A673 (cell line): ENCODE results near the gene EML6. TPM values are rescaled to one million over a fixed set of nuclear protein-coding genes. Genes with fewer than 3 reads are reported as not detected.

Experiments
- BruUV-seq: library from RNA; stranded (reverse); fragments of 400-500 nt; replicated peaks from 2 replicates; lab custom pipeline; 2021; lab: Mats Ljungman, UMichigan
- CTCF ChIA-PET: fragments of 300-600 bp; sonication (Branson Sonifier 250); formaldehyde crosslinking; loops from one replicate; lab custom pipeline; 2022; ENCODE audit warnings: antibody characterized with exemption; lab: Charles Lee
- POLR2A ChIA-PET: fragments of 300-600 bp; sonication (Branson Sonifier 250); formaldehyde crosslinking; loops from one replicate; lab custom pipeline; 2022; ENCODE audit warnings: antibody characterized with exemption; ENCODE audit not compliant: low non-redundant PET; lab: Charles Lee
- DNase-seq: peaks from one replicate; pipeline ENCODE4 v3.0.0-alpha.2; 2015; ENCODE audit warnings: low spot score
- H3K27ac ChIP-seq: fragments of 200-600 bp; sonication (generic); 2 replicates; pipeline ENCODE4 v1.5.1; 2016; ENCODE audit warnings: mixed run types, low read depth, mild to moderate bottlenecking, mixed read lengths, antibody characterized with exemption, low read length; ENCODE audit not compliant: poor library complexity, severe bottlenecking
- H3K27me3 ChIP-seq: fragments of 200-600 bp; sonication (generic); replicated peaks from 2 replicates; pipeline ENCODE4 v1.6.1; 2017; ENCODE audit warnings: mixed run types, low read depth, mild to moderate bottlenecking, mixed read lengths, antibody characterized with exemption, low read length; ENCODE audit not compliant: insufficient read depth, poor library complexity
- H3K36me3 ChIP-seq: fragments of 200-600 bp; sonication (generic); 2 replicates; pipeline ENCODE4 v1.6.1; 2016; ENCODE audit warnings: mixed run types, mild to moderate bottlenecking, mixed read lengths, antibody characterized with exemption, low read length; ENCODE audit not compliant: insufficient read depth, poor library complexity, severe bottlenecking
- H3K4me1 ChIP-seq: fragments of 200-600 bp; sonication (generic); 2 replicates; pipeline ENCODE4 v1.6.1; 2017; ENCODE audit warnings: mixed run types, mild to moderate bottlenecking, mixed read lengths, antibody characterized with exemption, low read length; ENCODE audit not compliant: insufficient read depth, poor library complexity, severe bottlenecking
- H3K4me3 ChIP-seq: fragments of 200-600 bp; sonication (generic); 2 replicates; pipeline ENCODE4 v1.5.1; 2016; ENCODE audit warnings: low read depth, mixed run types, mild to moderate bottlenecking, mixed read lengths, low read length; ENCODE audit not compliant: poor library complexity, severe bottlenecking
- H3K9me3 ChIP-seq: fragments of 200-600 bp; sonication (generic); 2 replicates; pipeline ENCODE4 v1.6.1; 2016; ENCODE audit warnings: mixed run types, low read depth, mild to moderate bottlenecking, mixed read lengths, antibody characterized with exemption, low read length; ENCODE audit not compliant: poor library complexity, severe bottlenecking
- CTCF ChIP-seq: fragments of 300-800, 200-600 bp; sonication (generic); conservative IDR thresholded peaks from 2 replicates; pipeline ENCODE4 v1.5.1; 2017; ENCODE audit warnings: low read depth, mild to moderate bottlenecking, antibody characterized with exemption, low read length, moderate library complexity, mixed read lengths
- EZH2 ChIP-seq: fragments of 200-600 bp; sonication (generic); IDR thresholded peaks from 2 replicates; pipeline ENCODE4 v1.6.1; 2017; ENCODE audit warnings: borderline replicate concordance, low read depth, mild to moderate bottlenecking, mixed read lengths, antibody characterized with exemption, low read length; ENCODE audit not compliant: poor library complexity, severe bottlenecking
- intact Hi-C: fragments of 100-400 bp; cut with micrococcal nuclease; formaldehyde crosslinking; loops from one replicate; pipeline ENCODE4 v1.10.0; 2022; ENCODE audit not compliant: unreplicated experiment
- total RNA-seq: library from RNA; stranded (reverse); gene quantifications from 2 replicates; pipeline ENCODE4 v1.2.3, GENCODE V29; 2021

EML6 gene
- total RNA-seq, 1 experiment from 2014 or later, result 1.9 TPM

GRCh38 chr2:54957321-54957999 lies 234.0 kb downstream of the EML6 start:
- POLR2A ChIA-PET, result no interaction called here

GRCh38 chr2:54958717-54959371 lies 235.4 kb downstream of the EML6 start:
- BruUV-seq, result no TSS peak
- CTCF ChIA-PET, result no interaction called here
- POLR2A ChIA-PET, result no interaction called here
- DNase-seq, result no peak
- Histone ChIP-seq H3K27ac (no peak overlapping the region), H3K4me1 (peaks cover 11% of the 10 kb centered on the region), H3K4me3 (no peak overlapping the region), H3K9me3 (no peaks in the 10 kb centered on the region), H3K27me3 (no peaks in the 10 kb centered on the region), H3K36me3 (no peaks in the 10 kb centered on the region)
- TF ChIP-seq EZH2 (no peak), CTCF (no peak)
- intact Hi-C loops, result no loop called here

More at GRCh38 chr2:54957321-54957999, 234.0 kb downstream of the EML6 start:
- CTCF ChIA-PET, result no interaction called here
- no peak overlapping the region for H3K4me3 ChIP-seq
- DNase-seq, result peak; percentile 53
- H3K27me3 ChIP-seq, result no peaks in the 10 kb centered on the region
- H3K27ac ChIP-seq, result no peak overlapping the region
- H3K36me3 ChIP-seq, result no peaks in the 10 kb centered on the region
- TF ChIP-seq EZH2 (no peak), CTCF (no peak)
- no TSS peak for BruUV-seq
- peaks cover 18% of the 10 kb centered on the region for H3K4me1 ChIP-seq
- intact Hi-C loops, result no loop called here
- no peaks in the 10 kb centered on the region for H3K9me3 ChIP-seq

GRCh38 chr2:54960164-54960563 lies 236.7 kb downstream of the EML6 start:
- DNase-seq, result no peak
- no peak overlapping the region for H3K27ac ChIP-seq

More at GRCh38 chr2:54960164-54960563, 236.7 kb downstream of the EML6 start:
- TF ChIP-seq EZH2, result no peak
- TF ChIP-seq CTCF, result no peak
- peaks cover 20% of the 10 kb centered on the region for H3K4me1 ChIP-seq
- CTCF ChIA-PET, result no interaction called here
- POLR2A ChIA-PET, result no interaction called here
- H3K4me3 ChIP-seq, result no peak overlapping the region
- H3K36me3 ChIP-seq, result no peaks in the 10 kb centered on the region
- no peaks in the 10 kb centered on the region for H3K27me3 ChIP-seq
- intact Hi-C loops, result no loop called here
- BruUV-seq, result no TSS peak
- H3K9me3 ChIP-seq, result no peaks in the 10 kb centered on the region
